ENCODE measurements around the gene MYO3A. TPM values are rescaled to one million over a fixed set of nuclear protein-coding genes. Genes with fewer than 3 reads are reported as not detected.
A peak's percentile ranks its signal among the peaks of the same experiment; 100 is the strongest.

The MYO3A gene
- total RNA-seq, 4 donors from 2014 or later: 0.12 to 0.33 (median 0.13) TPM; not detected in 1

GRCh38 chr10:25912866-25913265 is 21.2 kb upstream of the MYO3A start:
- H3K4me3 ChIP-seq: no peak overlapping the region
- ATAC-seq (no peak), DNase-seq (no peak)
- no peaks in the 10 kb centered on the region for H3K4me1 ChIP-seq
- no peak for TF ChIP-seq CTCF (IDR thresholded peaks at IDR 0.05 in 4 of 5, conservative IDR thresholded peaks at IDR 0.05 in 1 of 5)
- TF ChIP-seq POLR2A (IDR thresholded peaks at IDR 0.05): no peak
- no peaks in the 10 kb centered on the region for H3K27me3 ChIP-seq
- H3K9me3 ChIP-seq: no peaks in the 10 kb centered on the region
- H3K36me3 ChIP-seq: no peaks in the 10 kb centered on the region
- no peak overlapping the region for H3K27ac ChIP-seq
- intact Hi-C loops (cut with DNase I; ENCODE audit: low total_unique reads): no loop called here
- in situ Hi-C loops (cut with MboI; ENCODE audit: low sequenced_read_pairs in 4 of 4): no loop called here

- no peak overlapping the region for H3K4me3 ChIP-seq
- intact Hi-C loops (cut with DNase I; ENCODE audit: low total_unique reads) (no loop called here), in situ Hi-C loops (cut with MboI; ENCODE audit: low sequenced_read_pairs in 4 of 4) (no loop called here)
- H3K27me3 ChIP-seq: no peaks in the 10 kb centered on the region
- H3K27ac ChIP-seq: no peak overlapping the region
- H3K4me1 ChIP-seq: no peaks in the 10 kb centered on the region
- ATAC-seq: no peak
- no peaks in the 10 kb centered on the region for H3K36me3 ChIP-seq
- no peaks in the 10 kb centered on the region for H3K9me3 ChIP-seq
- no peak for DNase-seq
- TF ChIP-seq POLR2A (IDR thresholded peaks at IDR 0.05) (no peak), CTCF (IDR thresholded peaks at IDR 0.05 in 4 of 5, conservative IDR thresholded peaks at IDR 0.05 in 1 of 5) (no peak)
Observed at GRCh38 chr10:25914776-25915175, 19.3 kb upstream of the MYO3A start.

GRCh38 chr10:25934621-25935139 is 651 bp downstream of the MYO3A start:
- no peaks in the 10 kb centered on the region for H3K4me1 ChIP-seq
- H3K4me3 ChIP-seq: peak overlapping the region in 2 of 4 donors; percentile 20 to 24
- no peaks in the 10 kb centered on the region for H3K36me3 ChIP-seq
- no peak for ATAC-seq
- no peaks in the 10 kb centered on the region for H3K9me3 ChIP-seq
- intact Hi-C loops (cut with DNase I; ENCODE audit: low total_unique reads): no loop called here
- H3K27me3 ChIP-seq: peaks cover 11 to 19% (median 12%) of the 10 kb centered on the region in 3 donors
- TF ChIP-seq POLR2A (IDR thresholded peaks at IDR 0.05): no peak
- TF ChIP-seq CTCF (IDR thresholded peaks at IDR 0.05 in 4 of 5, conservative IDR thresholded peaks at IDR 0.05 in 1 of 5): peak in 1 of 5 experiments; percentile 14
- in situ Hi-C loops (cut with MboI; ENCODE audit: low sequenced_read_pairs in 4 of 4): no loop called here
- H3K27ac ChIP-seq: no peak overlapping the region
- no peak for DNase-seq

- H3K27ac ChIP-seq: no peak overlapping the region
- no peaks in the 10 kb centered on the region for H3K36me3 ChIP-seq
- in situ Hi-C loops (cut with MboI; ENCODE audit: low sequenced_read_pairs in 4 of 4): no loop called here
- no peaks in the 10 kb centered on the region for H3K9me3 ChIP-seq
- no peaks in the 10 kb centered on the region for H3K4me1 ChIP-seq
- H3K4me3 ChIP-seq: no peak overlapping the region
- intact Hi-C loops (cut with DNase I; ENCODE audit: low total_unique reads): no loop called here
- peaks cover 9 to 18% (median 11%) of the 10 kb centered on the region in 3 donors for H3K27me3 ChIP-seq
- ATAC-seq (no peak), DNase-seq (no peak)
- TF ChIP-seq POLR2A (IDR thresholded peaks at IDR 0.05) (no peak), CTCF (IDR thresholded peaks at IDR 0.05 in 4 of 5, conservative IDR thresholded peaks at IDR 0.05 in 1 of 5) (no peak)
Observed at GRCh38 chr10:25938405-25938804, 4.4 kb downstream of the MYO3A start.

DNA sequence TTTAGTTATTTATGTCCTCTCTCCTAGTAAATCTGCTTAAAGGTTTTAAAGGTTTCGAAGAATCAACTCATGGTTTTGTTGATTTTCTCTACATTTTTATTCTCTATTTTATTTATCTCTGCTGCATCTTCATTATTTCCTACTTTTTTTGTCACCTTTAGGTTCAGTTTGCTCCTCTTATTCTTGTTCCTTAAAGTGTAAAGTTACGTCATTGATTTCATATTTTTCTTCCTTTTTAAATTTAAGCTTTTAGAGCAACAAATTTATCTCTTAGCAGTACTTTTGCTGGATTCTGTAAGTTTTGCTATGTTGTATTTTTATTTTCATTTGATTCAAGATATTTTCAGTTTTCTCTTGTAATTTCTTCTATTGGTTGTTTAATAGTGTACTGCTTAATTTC is 10.7 kb downstream of the MYO3A start:
- no peaks in the 10 kb centered on the region for H3K27me3 ChIP-seq
- TF ChIP-seq POLR2A (IDR thresholded peaks at IDR 0.05) (no peak), CTCF (IDR thresholded peaks at IDR 0.05 in 4 of 5, conservative IDR thresholded peaks at IDR 0.05 in 1 of 5) (no peak)
- DNase-seq: no peak
- in situ Hi-C loops (cut with MboI; ENCODE audit: low sequenced_read_pairs in 4 of 4): no loop called here
- intact Hi-C loops (cut with DNase I; ENCODE audit: low total_unique reads): no loop called here
- H3K4me3 ChIP-seq: no peak overlapping the region
- H3K27ac ChIP-seq: no peak overlapping the region
- no peaks in the 10 kb centered on the region for H3K36me3 ChIP-seq
- ATAC-seq: no peak
- no peaks in the 10 kb centered on the region for H3K9me3 ChIP-seq
- no peaks in the 10 kb centered on the region for H3K4me1 ChIP-seq

Data from gastrocnemius medialis (tissue), 4 donors.